CD4-positive, CD25-positive, alpha-beta regulatory T cell (primary cell): ENCODE results near the gene CFAP46. TPM values are rescaled to one million over a fixed set of nuclear protein-coding genes. Genes with fewer than 3 reads are reported as not detected.

ENCODE experiments used
- ATAC-seq, 2 donors: fragments of 150-1000 bp; cut with Tn5 transposase; one replicate each; pipeline ENCODE4 v1.10.0; 2021; ENCODE audit warnings: low read depth in 2 of 2, moderate number of reproducible peaks in 2 of 2, moderate library complexity in 1 of 2
- DNase-seq, 3 donors: peaks; one replicate each; pipeline versions ENCODE4 v3.0.0 to v3.0.0-alpha.2; 2012 to 2022; ENCODE audit warnings: mixed read lengths in 1 of 3
- H3K27ac ChIP-seq: one replicate; pipeline ENCODE4 v1.7.0; 2013; ENCODE audit warnings: mild to moderate bottlenecking, low read length; ENCODE audit not compliant: insufficient read depth, poor library complexity, severe bottlenecking
- H3K27me3 ChIP-seq: one replicate; pipeline ENCODE4 v1.7.0; 2013; ENCODE audit warnings: low read length; ENCODE audit not compliant: control insufficient read depth, insufficient read depth
- H3K36me3 ChIP-seq: one replicate; pipeline ENCODE4 v1.7.0; 2013; ENCODE audit warnings: mild to moderate bottlenecking, low read length, moderate library complexity; ENCODE audit not compliant: control insufficient read depth, insufficient read depth
- H3K4me1 ChIP-seq: 2 replicates; pipeline ENCODE4 v1.7.0; 2013; ENCODE audit warnings: mild to moderate bottlenecking, low read length; ENCODE audit not compliant: insufficient read depth, control insufficient read depth, poor library complexity, severe bottlenecking
- H3K4me3 ChIP-seq: one replicate; pipeline ENCODE4 v1.7.0; 2013; ENCODE audit warnings: low read depth, mild to moderate bottlenecking, low read length, moderate library complexity
- H3K9me3 ChIP-seq, 2 experiments: 1 replicate in 1 of 2; 2 replicates in 1 of 2; pipeline ENCODE4 v1.7.0; 2013; ENCODE audit warnings: low read length in 2 of 2, mild to moderate bottlenecking in 1 of 2, moderate library complexity in 1 of 2; ENCODE audit not compliant: control insufficient read depth in 2 of 2
- H3K27ac Mint-ChIP-seq, 3 donors: one replicate each; pipeline ENCODE4 v1.8.0; 2020 to 2022; ENCODE audit warnings: mild to moderate bottlenecking in 3 of 3, mixed read lengths in 3 of 3, moderate library complexity in 2 of 3
- H3K27me3 Mint-ChIP-seq: one replicate; pipeline ENCODE4 v1.8.0; 2022; ENCODE audit warnings: mild to moderate bottlenecking, mixed read lengths
- H3K36me3 Mint-ChIP-seq: one replicate; pipeline ENCODE4 v1.8.0; 2020; ENCODE audit warnings: mixed read lengths
- H3K4me1 Mint-ChIP-seq, 4 donors: one replicate each; pipeline ENCODE4 v1.8.0; 2020 to 2022; ENCODE audit warnings: mixed read lengths in 4 of 4, mild to moderate bottlenecking in 1 of 4
- H3K4me3 Mint-ChIP-seq, 4 donors: one replicate each; pipeline ENCODE4 v1.8.0; 2020 to 2022; ENCODE audit warnings: mild to moderate bottlenecking in 4 of 4, mixed read lengths in 4 of 4, moderate library complexity in 3 of 4
- H3K9me3 Mint-ChIP-seq, 7 donors: one replicate each; pipeline ENCODE4 v1.8.0; 2020 to 2022; ENCODE audit warnings: mixed read lengths in 7 of 7, mild to moderate bottlenecking in 3 of 7, moderate library complexity in 2 of 7
- polyA plus RNA-seq, 4 donors: library from polyadenylated mRNA; unstranded; fragments of 300-500 nt; fragmentation: Illumina TruSeq; gene quantifications; one replicate each; pipeline ENCODE4 v1.2.3, GENCODE V29; 2021
- total RNA-seq: library from RNA; stranded (reverse); gene quantifications from one replicate; pipeline ENCODE4 v1.2.3, GENCODE V29; 2022

CFAP46 gene
- total and polyA plus RNA-seq, 5 donors from 2014 or later: not detected

DNA sequence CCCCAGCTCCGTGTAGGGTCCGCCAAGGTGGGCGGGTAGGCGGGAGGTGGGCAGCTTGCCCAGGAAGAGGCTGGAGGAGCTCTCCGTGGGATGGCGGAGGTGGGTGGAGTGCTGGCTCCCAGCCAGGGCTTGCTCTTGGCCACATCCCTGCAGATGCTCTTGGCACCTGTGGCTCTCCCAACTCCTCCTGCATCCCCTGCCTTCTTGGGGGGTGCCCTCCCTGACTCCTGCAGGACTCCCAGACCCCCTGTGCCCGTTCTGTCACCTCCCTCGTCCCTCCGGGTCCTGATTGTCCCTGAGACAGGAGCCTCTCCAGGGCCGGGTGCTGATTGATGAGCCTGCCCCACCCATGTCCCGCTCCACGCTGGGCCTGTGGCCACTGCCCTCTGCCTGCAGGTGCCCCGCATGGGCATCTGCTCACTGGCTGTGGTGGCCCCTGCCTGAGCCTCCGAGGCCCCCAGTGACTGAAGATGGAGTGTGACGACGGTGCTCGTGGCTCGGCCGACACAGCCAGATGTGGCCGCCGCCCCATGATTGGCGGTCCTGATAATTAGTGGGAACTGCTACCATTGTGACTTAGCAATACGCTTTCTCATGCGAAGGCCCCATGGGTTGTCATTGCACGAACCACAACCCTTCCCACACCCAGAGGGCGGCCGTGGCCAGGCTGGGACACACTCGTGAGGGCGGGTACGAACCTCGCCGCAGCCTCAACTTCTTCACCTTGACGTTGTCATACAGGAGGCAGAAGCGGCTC is 23.6 kb downstream of the CFAP46 start:
- H3K27me3 ChIP-seq: no peaks in the 10 kb centered on the region
- ATAC-seq (no peak), DNase-seq (no peak)
- no peaks in the 10 kb centered on the region for H3K27me3 Mint-ChIP-seq
- H3K36me3 Mint-ChIP-seq: no peaks in the 10 kb centered on the region
- no peak overlapping the region for H3K4me3 Mint-ChIP-seq
- H3K9me3 Mint-ChIP-seq: no peaks in the 10 kb centered on the region
- H3K36me3 ChIP-seq: no peaks in the 10 kb centered on the region
- H3K4me1 ChIP-seq: no peaks in the 10 kb centered on the region
- no peak overlapping the region for H3K4me3 ChIP-seq
- no peak overlapping the region for H3K27ac ChIP-seq
- no peaks in the 10 kb centered on the region for H3K9me3 ChIP-seq
- no peaks in the 10 kb centered on the region for H3K4me1 Mint-ChIP-seq
- H3K27ac Mint-ChIP-seq: no peak overlapping the region

DNA sequence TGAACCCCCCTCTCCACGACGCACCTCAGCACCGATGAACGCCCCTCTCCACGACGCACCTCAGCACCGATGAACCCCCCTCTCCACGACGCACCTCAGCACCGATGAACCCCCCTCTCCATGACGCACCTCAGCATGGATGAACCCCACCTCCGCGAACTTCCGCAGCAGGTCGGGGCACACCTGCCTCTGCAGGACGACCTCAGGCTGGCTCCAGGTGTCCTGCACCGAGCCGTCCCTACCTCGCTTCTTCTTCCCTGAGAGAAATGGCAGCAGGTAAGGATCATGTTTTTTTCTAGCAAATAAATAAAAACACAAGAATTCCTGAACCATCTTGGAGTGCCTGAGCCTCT is 24.1 kb downstream of the CFAP46 start:
- Histone ChIP-seq H3K4me3 (no peak overlapping the region), H3K27me3 (no peaks in the 10 kb centered on the region), H3K27ac (no peak overlapping the region), H3K36me3 (no peaks in the 10 kb centered on the region), H3K9me3 (no peaks in the 10 kb centered on the region), H3K4me1 (no peaks in the 10 kb centered on the region)
- H3K27me3 Mint-ChIP-seq: no peaks in the 10 kb centered on the region
- H3K4me1 Mint-ChIP-seq: no peaks in the 10 kb centered on the region
- H3K36me3 Mint-ChIP-seq: no peaks in the 10 kb centered on the region
- ATAC-seq: no peak
- H3K9me3 Mint-ChIP-seq: no peaks in the 10 kb centered on the region
- H3K27ac Mint-ChIP-seq: no peak overlapping the region
- DNase-seq: no peak
- H3K4me3 Mint-ChIP-seq: no peak overlapping the region

DNA sequence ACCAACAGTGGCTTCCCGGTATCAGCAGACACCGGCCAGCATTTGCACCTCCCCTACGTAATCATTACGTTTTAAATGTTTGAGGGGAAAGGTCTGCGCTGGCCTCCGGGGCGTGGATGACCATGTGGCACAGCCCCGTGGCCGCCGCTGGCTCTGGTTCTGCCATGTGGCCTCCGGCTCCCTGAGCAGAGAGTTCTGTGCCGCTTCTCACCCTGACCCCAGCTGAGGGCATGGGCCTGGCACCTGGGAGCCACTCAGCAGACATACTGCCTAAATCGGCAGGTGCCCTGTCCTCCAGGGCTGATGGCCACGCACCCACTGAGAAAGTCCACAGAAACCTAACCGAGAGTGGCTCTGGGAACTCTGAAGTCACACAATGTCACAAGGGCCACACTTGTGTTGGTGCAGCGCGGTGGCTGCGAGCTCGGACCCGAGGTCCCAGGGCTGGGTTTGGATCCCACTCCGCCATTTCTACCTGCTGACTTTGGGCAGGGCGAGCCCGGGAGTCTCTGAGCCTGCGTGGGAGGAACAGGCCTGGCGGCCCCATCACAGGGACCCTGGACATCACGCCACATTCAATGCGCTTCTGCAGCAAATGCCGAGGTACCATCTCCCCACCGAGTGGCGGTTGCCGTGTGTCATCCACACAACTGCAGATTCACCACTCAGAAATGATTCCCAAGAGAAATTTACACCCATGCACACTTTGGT is 25.3 kb downstream of the CFAP46 start:
- no peak for DNase-seq
- no peaks in the 10 kb centered on the region for H3K36me3 ChIP-seq
- no peak overlapping the region for H3K4me3 Mint-ChIP-seq
- no peak overlapping the region for H3K27ac Mint-ChIP-seq
- H3K27me3 ChIP-seq: no peaks in the 10 kb centered on the region
- no peaks in the 10 kb centered on the region for H3K4me1 Mint-ChIP-seq
- no peaks in the 10 kb centered on the region for H3K4me1 ChIP-seq
- H3K9me3 ChIP-seq: no peaks in the 10 kb centered on the region
- H3K27me3 Mint-ChIP-seq: no peaks in the 10 kb centered on the region
- no peaks in the 10 kb centered on the region for H3K36me3 Mint-ChIP-seq
- H3K27ac ChIP-seq: no peak overlapping the region
- H3K9me3 Mint-ChIP-seq: no peaks in the 10 kb centered on the region
- H3K4me3 ChIP-seq: no peak overlapping the region
- ATAC-seq: no peak

DNA sequence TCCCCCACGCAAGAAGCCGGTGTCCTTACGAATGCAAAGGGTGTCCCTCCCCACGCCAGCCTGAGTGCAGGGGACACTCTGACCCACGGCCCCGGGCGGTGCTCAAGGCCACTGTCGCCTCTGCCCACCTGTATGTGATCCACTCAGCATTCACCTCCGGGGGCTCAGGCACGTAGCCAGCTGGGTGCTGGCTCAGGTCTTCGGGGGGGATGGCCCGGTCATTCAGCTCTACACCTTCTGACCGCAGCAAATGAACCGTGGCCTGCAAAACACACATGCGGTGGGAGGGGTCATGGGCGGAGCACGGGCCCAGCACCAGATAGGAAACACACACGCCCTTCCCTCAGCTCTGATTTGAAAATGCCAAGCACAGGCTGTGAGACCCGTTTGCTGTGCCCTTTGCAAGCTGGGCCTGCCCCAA is 25.9 kb downstream of the CFAP46 start:
- Mint-ChIP-seq H3K4me1 (no peaks in the 10 kb centered on the region), H3K36me3 (no peaks in the 10 kb centered on the region), H3K9me3 (no peaks in the 10 kb centered on the region), H3K27ac (no peak overlapping the region), H3K27me3 (no peaks in the 10 kb centered on the region), H3K4me3 (no peak overlapping the region)
- Histone ChIP-seq H3K36me3 (no peaks in the 10 kb centered on the region), H3K27me3 (no peaks in the 10 kb centered on the region), H3K4me3 (no peak overlapping the region), H3K27ac (no peak overlapping the region), H3K9me3 (no peaks in the 10 kb centered on the region), H3K4me1 (no peaks in the 10 kb centered on the region)
- ATAC-seq (no peak), DNase-seq (no peak)

DNA sequence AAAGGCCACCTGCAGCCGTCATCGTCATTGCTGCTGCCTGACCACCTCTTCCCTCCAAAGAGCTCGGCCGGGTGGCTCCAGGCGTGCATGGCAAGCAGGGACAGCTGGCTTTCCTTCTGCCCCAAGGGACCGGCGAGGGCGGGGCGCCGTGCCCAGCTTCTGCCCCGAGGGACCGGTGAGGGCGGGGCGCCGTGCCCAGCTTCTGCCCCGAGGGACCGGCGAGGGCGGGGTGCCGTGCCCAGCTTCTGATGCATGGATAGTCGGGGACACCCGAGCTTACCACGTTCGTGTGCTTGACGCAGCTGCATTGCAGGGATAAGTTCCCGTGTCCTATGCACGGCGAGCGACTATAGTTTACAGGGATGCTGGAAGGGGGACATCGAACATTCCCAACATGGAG is 27.0 kb downstream of the CFAP46 start:
- H3K36me3 ChIP-seq: no peaks in the 10 kb centered on the region
- Mint-ChIP-seq H3K9me3 (no peaks in the 10 kb centered on the region), H3K4me3 (no peak overlapping the region), H3K27ac (no peak overlapping the region), H3K36me3 (no peaks in the 10 kb centered on the region), H3K4me1 (no peaks in the 10 kb centered on the region), H3K27me3 (no peaks in the 10 kb centered on the region)
- DNase-seq (no peak), ATAC-seq (no peak)
- H3K27me3 ChIP-seq: no peaks in the 10 kb centered on the region
- no peak overlapping the region for H3K4me3 ChIP-seq
- H3K27ac ChIP-seq: no peak overlapping the region
- H3K4me1 ChIP-seq: no peaks in the 10 kb centered on the region
- H3K9me3 ChIP-seq: no peaks in the 10 kb centered on the region

DNA sequence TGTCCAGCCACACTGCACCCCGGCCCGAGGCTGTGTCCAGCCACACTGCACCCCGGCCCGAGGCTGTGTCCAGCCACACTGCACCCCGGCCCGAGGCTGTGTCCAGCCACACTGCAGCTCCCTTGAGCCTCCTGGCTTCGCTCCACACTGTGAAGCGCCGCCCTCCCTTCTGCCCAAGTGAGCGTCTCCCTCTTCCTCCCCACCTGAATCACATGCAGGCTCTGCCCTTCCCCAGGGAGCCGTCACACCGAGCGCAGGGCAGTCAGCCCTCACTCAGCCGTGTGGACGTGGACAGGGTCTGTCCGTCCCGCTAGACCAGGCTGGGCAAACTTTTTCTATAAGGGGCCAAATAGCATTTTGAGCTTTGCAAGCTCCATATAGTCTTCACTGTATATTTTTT is 27.6 kb downstream of the CFAP46 start:
- Histone ChIP-seq H3K9me3 (no peaks in the 10 kb centered on the region), H3K4me1 (no peaks in the 10 kb centered on the region), H3K27ac (no peak overlapping the region), H3K36me3 (no peaks in the 10 kb centered on the region), H3K27me3 (no peaks in the 10 kb centered on the region), H3K4me3 (no peak overlapping the region)
- DNase-seq: no peak
- ATAC-seq: no peak
- no peaks in the 10 kb centered on the region for H3K4me1 Mint-ChIP-seq
- H3K27me3 Mint-ChIP-seq: no peaks in the 10 kb centered on the region
- no peaks in the 10 kb centered on the region for H3K9me3 Mint-ChIP-seq
- no peaks in the 10 kb centered on the region for H3K36me3 Mint-ChIP-seq
- H3K27ac Mint-ChIP-seq: no peak overlapping the region
- H3K4me3 Mint-ChIP-seq: no peak overlapping the region

DNA sequence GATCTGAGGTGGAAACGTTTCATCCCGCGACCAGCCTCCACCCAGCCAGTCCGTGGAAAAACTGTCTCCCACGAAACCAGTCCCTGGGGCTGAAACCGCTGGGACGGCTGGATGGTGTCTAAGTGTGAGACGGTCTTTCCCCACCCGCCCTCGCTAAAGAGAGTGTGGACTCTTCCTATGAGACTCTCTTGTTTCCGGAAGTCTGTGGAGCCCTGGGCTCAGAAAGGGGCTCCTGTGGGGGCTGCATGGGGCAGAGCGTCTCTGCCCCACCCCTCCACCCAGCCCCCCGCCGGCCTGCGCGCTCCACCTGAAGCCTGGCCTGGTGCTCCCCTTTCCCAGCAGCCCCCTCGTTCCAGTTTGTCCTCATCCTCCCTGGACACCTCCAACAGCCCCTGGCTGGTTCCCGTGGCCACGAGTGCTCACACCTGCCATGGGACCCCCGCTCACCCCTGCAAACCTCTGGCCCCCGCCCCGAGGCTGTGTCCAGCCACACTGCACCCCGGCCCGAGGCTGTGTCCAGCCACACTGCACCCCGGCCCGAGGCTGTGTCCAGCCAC is 28.7 kb downstream of the CFAP46 start:
- no peak overlapping the region for H3K4me3 ChIP-seq
- Mint-ChIP-seq H3K27ac (no peak overlapping the region), H3K9me3 (no peaks in the 10 kb centered on the region), H3K4me1 (no peaks in the 10 kb centered on the region), H3K27me3 (no peaks in the 10 kb centered on the region), H3K36me3 (no peaks in the 10 kb centered on the region), H3K4me3 (no peak overlapping the region)
- no peaks in the 10 kb centered on the region for H3K4me1 ChIP-seq
- no peaks in the 10 kb centered on the region for H3K36me3 ChIP-seq
- ATAC-seq (no peak), DNase-seq (no peak)
- no peaks in the 10 kb centered on the region for H3K27me3 ChIP-seq
- H3K9me3 ChIP-seq: no peaks in the 10 kb centered on the region
- no peak overlapping the region for H3K27ac ChIP-seq
